Stimulated activated CD8-positive, alpha-beta memory T cell treated with anti-CD3 and anti-CD28 coated beads, Interleukin-12 subunit alpha, Interleukin-12 subunit beta, amount 100 ng/mL, for 24 hours (primary cell): ENCODE results near the gene MEPCE.
"Not testable (repeated sequence)": the region's sequence is repeated elsewhere in the genome, so short reads cannot be mapped to it uniquely, and the experiment has no call there.

Experiments used
- DNase-seq: peaks from one replicate; pipeline ENCODE4 v3.0.0-alpha.2; 2020; ENCODE audit errors: extremely low read depth

Gene MEPCE

DNA sequence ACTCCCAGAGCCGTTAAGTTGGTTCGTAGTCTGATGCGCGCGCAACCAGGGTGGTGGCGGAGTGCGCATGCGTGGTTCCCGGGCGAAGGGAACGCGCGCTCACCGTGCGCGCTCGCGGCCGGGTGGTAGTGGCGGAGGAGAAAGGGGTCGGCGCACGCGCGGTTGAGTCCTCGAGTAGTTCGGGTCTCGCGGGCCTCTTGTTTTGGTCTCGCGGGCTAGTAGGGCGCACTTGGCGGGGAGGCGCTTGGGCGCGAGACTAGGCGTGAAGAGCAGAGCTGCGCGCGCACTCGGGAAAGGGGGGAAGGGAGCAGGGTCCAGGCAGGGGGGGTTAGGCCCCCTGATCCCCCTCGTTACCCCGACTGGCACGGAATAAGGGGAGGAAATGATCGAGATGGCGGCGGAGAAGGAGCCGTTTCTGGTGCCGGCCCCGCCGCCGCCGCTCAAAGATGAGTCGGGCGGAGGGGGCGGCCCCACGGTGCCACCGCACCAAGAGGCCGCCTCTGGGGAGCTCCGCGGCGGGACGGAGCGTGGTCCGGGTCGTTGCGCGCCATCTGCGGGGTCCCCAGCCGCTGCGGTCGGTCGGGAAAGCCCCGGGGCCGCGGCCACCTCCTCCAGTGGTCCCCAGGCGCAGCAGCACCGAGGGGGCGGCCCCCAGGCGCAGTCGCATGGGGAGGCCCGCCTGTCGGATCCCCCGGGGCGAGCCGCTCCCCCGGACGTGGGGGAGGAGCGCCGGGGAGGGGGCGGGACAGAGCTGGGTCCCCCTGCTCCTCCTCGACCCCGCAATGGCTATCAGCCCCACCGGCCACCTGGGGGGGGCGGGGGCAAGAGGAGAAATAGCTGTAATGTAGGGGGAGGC lies at the start of gene MEPCE:
TSS of gene MEPCE (plus strand) at position 195 of the 856 bp plus-strand sequence. CDS start at position 383, 188 bp downstream.
- peak; percentile 91 for DNase-seq

- DNase-seq, result no peak
Measured at GRCh38 chr7:100380196-100380595, 49.4 kb upstream of the MEPCE start.

DNA sequence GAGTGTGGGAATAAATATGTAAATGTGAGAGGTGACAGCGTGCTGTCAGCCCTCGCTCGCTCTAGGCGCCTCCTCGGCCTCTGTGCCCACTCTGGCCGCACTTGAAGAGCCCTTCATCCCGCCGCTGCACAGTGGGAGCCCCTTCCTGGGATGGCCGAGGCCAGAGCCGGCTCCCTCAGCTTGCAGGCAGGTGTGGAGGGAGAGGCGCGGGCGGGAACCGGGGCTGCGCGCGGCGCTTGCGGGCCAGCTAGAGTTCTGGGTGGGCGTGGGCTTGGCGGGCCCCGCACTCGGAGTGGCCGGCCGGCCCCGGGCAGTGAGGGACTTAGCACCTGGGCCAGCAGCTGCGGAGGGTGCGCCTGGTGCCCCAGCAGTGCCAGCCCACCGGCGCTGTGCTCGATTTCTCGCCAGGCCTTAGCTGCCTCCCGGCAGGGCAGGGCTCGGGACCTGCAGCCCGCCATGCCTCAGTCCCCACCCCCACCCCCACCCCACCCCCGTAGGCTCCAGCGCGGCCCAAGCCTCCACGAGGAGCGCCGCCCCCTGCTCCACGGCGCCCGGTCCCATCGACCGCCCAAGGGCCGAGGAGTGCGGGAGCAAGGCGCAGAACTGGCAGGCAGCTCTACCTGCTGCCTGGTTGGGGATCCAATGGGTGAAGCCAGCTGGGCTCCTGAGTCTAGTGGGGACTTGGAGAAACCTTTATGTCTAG lies 47.9 kb upstream of the MEPCE start:
- DNase-seq, result not testable (repeated sequence)

DNA sequence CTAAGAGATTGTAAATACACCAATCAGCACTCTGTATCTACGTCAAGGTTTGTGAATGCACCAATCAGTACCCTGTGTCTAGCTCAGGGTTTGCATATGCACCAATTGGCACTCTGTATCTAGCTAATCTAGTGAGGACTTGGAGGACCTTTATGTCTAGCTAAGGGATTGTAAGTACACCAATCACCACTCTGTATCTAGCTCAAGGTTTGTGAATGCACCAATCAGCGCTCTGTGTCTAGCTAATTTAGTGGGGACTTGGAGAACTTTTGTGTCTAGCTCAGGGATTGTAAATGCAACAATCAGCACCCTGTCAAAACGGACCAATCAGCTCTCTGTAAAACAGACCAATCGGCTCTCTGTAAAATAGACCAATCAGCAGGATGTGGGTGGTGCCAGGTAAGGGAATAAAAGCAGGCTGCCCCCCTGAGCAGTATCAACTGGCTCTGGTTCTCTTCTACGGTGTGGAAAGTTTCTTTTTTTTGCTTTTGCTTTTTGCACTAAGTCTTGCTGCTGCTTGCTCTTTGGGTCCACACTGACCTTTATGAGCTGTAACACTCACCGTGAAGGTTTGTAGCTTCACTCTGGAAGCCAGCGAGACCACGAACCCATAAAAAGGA lies 47.3 kb upstream of the MEPCE start:
- not testable (repeated sequence) for DNase-seq

- no peak for DNase-seq
Measured at GRCh38 chr7:100384628-100385294, 44.9 kb upstream of the MEPCE start.

DNA sequence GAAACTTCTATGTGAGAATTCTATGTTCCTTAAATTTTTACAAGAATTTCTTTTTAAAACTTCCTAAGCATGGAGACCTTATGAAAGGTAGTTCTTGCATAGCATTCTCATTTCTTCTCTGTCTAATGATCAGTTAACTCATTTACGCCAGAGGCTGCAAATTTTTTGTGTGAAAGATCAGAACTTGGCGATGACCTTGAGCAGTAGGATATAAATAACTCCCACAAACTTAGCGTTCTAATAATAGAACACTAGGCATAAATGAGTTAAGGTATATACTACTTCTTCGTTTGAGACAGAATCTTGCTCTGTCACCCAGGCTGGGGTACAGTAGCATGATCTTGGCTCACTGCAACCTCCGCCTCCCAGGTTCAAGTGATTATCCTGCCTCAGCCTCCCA lies 42.7 kb upstream of the MEPCE start:
- no peak for DNase-seq

DNA sequence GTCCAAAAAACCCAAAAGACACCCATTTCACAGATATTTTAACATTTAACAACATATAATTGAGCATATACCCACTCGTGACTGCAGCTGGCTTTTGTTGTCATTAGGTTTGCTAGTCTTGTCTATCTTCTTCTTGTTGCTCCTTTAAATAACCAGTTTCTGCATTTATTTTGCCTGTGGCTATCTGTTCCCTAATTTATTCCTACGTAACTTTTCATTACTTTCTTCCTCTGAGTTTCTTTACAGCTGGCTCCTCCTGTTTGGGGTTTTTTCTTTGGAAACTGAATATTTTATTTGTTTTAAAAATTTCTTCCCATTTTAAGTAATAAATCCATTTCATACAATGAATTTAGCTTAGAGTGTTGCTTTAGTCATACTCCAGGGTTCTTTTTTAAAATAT lies 41.9 kb upstream of the MEPCE start:
- DNase-seq, result no peak

DNA sequence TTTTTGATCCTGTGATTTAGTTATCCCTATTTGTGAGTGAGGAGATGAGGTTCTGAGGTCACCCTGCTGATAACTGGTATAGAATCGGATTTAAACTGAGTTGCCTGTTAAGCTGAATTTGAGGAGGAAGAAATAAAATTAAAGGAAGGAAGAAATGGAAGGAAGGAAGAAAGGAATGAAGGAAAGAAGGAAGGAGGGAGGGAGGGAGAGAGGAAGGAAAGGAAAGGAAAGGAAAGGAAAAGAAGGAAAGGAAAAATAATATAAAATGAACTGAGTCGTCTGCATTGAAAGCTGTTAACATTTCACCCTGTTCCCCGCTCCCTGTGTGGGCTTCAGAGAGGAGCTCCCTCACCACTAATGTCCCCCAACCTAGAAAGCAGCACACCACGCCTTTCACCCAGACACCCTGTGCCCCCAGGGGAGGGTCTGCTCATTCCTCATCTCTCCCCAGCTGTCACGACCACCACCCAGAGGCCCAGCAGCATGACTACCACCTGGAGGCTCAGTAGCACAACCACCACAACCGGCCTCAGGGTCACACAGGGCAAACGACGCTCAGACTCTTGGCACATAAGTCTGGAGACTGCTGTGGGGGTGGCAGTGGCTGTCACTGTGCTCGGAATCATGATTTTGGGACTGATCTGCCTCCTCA lies 40.1 kb upstream of the MEPCE start:
- no peak for DNase-seq

DNA sequence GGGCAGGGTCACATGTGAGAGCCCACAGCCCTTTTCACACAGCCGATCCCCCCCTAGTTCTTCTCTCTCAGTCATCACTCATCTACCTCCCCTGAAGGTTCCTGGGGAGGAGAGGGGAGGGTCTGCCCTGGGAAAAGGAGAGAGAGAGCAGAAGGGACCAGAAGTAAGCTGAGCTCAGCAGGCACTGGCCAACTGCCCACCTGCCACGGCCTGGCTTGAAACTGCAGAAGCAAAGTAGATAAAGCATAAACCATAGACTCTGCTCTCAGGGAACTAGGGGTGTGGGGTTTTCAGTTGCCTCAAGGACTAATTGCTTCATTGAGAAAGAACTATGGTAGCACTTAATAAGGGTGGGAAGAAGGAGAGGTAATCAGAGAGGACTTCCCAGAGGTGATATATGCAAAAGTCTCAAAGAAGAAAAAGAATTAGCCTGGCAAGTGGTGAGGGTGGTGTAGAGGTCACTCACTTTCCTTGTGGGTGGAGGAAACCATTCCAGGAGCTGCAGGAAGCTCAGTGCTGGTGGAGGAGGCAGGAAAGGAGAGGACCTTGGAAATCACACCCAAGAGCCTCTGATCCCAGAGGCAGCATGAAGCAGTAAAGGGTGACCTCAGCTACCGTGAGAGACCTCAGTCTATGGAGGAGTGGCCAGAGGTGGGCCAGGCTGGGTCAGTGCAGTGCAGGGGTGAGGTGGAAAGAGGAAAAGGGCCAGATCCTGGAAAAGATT lies 39.2 kb upstream of the MEPCE start:
- DNase-seq, result no peak

DNA sequence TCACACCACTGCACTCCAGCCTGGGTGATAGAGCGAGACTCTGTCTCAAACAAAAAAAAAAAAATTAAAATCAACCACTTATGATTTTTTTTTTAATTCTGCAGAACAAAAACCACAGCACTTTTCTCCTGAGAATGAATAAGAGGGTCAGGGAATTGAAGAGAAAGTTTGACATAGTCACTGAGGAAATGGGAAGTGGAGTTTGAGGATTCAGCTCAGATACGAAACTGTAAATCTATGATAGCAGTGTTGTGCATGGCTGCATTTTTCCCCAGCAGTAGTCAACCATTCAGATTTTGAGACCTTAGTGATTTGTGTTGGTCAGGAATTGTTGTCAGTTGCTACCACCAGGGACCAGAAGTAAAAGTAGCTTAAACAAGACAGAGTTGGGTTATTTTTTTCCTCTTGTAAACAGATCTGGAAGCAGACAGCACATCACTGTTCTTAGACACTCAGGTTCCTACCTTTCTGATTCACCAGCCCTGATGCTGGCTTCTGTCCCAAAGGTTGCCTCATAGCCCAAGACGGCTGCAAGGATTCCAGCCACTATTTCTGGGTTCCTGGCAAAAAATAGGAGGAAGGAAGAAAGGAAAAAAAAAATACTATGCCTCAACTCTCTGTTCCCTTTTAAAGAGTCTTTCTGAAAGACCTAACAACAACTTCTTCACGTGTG lies 36.3 kb upstream of the MEPCE start:
- no peak for DNase-seq

GRCh38 chr7:100394077-100394476 lies 35.6 kb upstream of the MEPCE start:
- no peak for DNase-seq

DNA sequence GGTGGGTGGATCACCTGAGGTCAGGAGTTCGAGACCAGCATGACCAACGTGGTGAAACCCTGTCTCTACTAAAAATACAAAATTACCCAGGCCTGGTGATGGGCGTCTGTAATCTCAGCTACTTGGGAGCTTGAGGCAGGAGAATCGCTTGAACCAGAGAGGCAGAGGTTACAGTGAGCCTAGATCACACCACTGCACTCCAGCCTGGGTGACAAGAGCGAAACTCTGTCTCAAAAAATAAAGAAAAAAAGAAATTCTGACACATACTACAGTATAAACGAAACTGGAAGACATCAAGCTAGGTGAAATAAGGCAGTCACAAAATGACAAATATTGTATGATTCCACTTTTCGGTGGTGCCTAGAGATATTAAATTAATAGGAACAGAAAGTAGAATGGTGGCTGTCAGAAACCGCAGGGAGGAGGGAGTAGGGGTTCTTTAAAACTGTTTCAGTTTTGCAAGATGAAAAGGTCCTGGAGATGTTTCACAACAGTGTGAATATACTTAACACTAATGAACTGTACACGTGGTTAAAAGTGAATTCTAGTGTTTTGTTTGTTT lies 33.1 kb upstream of the MEPCE start:
- DNase-seq, result no peak

- DNase-seq, result no peak
Measured at GRCh38 chr7:100397315-100398081, 32.1 kb upstream of the MEPCE start.

GRCh38 chr7:100398239-100398638 lies 31.4 kb upstream of the MEPCE start:
- no peak for DNase-seq

DNA sequence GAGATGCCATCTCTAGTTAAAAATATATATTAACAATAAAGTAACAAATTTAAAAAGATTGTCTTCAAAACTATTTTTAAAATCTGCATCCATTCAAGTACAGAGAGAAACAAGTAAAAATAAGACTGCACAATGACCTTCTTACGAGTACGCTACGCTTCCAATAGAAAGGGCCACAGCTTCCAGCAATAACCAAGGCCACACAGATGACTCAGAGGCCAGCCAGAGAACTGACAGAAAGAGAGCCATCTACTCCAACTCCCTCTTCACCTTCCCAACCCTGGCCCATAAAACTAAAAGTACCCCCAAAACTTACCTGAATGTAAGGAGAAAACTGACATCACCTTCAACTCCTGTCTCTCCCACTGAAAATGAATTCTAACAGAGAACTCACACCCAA lies 29.6 kb upstream of the MEPCE start:
- DNase-seq, result no peak

DNA sequence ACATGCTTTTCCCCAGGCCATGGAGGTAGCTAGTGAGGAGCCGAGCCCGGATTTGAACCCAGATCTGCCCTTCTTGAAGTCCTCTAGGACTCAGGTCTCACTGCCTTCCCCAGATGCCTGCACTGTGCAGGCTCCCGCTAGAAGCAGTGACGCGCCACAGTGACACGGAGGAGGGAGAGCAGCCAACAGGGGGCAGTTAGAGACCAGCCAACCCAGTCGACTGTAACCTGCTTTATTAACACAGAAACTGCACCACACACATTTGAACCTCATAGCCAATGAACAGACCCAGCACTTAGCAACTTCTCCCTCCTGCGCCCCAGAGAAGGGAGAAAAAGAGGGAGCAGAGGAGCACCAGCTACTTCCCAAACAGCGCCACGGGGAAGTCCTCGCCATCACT lies 29.0 kb upstream of the MEPCE start:
- DNase-seq, result no peak

- DNase-seq, result no peak
Measured at GRCh38 chr7:100401811-100402210, 27.8 kb upstream of the MEPCE start.

DNA sequence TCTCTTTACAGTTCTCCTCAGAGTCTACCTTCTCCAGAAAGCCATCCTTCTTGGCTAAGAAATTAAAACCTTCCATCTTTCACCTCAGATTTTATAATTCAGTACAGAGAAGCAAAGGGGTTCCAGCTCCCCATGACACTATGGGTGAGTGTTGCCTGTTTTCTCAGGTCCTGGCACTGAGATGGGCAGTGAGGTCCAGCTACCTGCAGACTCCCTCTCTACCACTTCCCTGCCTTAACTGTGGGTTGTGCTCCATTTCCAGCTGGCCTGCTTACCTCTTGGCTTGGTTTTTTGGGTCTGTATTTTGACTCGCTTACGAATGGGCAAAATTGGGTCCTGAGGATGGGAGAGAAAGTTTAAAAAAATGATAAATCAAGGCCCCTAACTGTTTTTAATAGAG lies 27.4 kb upstream of the MEPCE start:
- DNase-seq, result no peak

GRCh38 chr7:100406767-100407166 lies 22.9 kb upstream of the MEPCE start:
- DNase-seq, result no peak
